K562 (cell line): ENCODE data around the gene CNR2. TPM values are rescaled to one million over a fixed set of nuclear protein-coding genes. Genes with fewer than 3 reads are reported as not detected.

ENCODE experiments used
- ATF2 ChIP-seq: sonication (generic); formaldehyde crosslinking; IDR thresholded peaks from 2 replicates; pipeline ENCODE4 v1.8.1; 2022; ENCODE audit warnings: missing genetic modification reagents
- ATF7 ChIP-seq: fragments of 450-650 bp; IDR thresholded peaks from 2 replicates; pipeline ENCODE4 v1.7.1; 2014; ENCODE audit warnings: mild to moderate bottlenecking, moderate library complexity
- CSDE1 ChIP-seq, 2 experiments: fragments of 450-650 bp; IDR thresholded peaks; 2 replicates each; pipeline ENCODE4 v1.6.1; 2016; ENCODE audit warnings: mild to moderate bottlenecking in 1 of 2
- HNRNPK ChIP-seq: fragments of 200-400 bp; formaldehyde crosslinking; IDR thresholded peaks from one replicate; pipeline ENCODE4 v1.6.1; 2018; ENCODE audit warnings: mild to moderate bottlenecking, low read depth, low read length; ENCODE audit not compliant: poor library complexity, severe bottlenecking
- IRF2 ChIP-seq: sonication (generic); formaldehyde crosslinking; IDR thresholded peaks from 2 replicates; pipeline ENCODE4 v1.8.1; 2022; ENCODE audit warnings: mild to moderate bottlenecking, missing genetic modification reagents
- L3MBTL2 ChIP-seq: fragments of 450-650 bp; IDR thresholded peaks from 2 replicates; pipeline ENCODE4 v1.6.1; 2016; ENCODE audit warnings: mild to moderate bottlenecking, moderate library complexity
- MYBL2 ChIP-seq, 2 experiments: fragments of 450-650 bp in 1 of 2; sonication (generic) in 1 of 2; formaldehyde crosslinking in 1 of 2; IDR thresholded peaks; 2 replicates each; pipeline versions ENCODE4 v1.6.1 to v1.8.1; 2017 to 2022; ENCODE audit warnings: borderline replicate concordance in 1 of 2, inconsistent platforms in 1 of 2, low read depth in 1 of 2, mild to moderate bottlenecking in 1 of 2, missing genetic modification reagents in 1 of 2, moderate library complexity in 1 of 2
- MYNN ChIP-seq, 2 experiments: sonication (generic); formaldehyde crosslinking in 1 of 2; IDR thresholded peaks; 2 replicates each; pipeline versions ENCODE4 v1.5.0 to v1.6.1; 2016 to 2020; ENCODE audit warnings: antibody characterized with exemption in 1 of 2, missing genetic modification reagents in 1 of 2
- NBN ChIP-seq: fragments of 450-650 bp; IDR thresholded peaks from 2 replicates; pipeline ENCODE4 v1.6.1; 2016; ENCODE audit warnings: low read depth, mild to moderate bottlenecking
- PHF21A ChIP-seq: fragments of 450-650 bp; IDR thresholded peaks from 2 replicates; pipeline ENCODE4 v1.6.1; 2017; ENCODE audit warnings: low read depth, borderline replicate concordance
- POLR2B ChIP-seq: fragments of 450-650 bp; IDR thresholded peaks from 2 replicates; pipeline ENCODE4 v1.6.1; 2018; ENCODE audit warnings: low read depth; ENCODE audit not compliant: partially characterized antibody
- SUPT5H ChIP-seq: fragments of 450-650 bp; IDR thresholded peaks from 2 replicates; pipeline ENCODE4 v1.6.1; 2016
- TARDBP ChIP-seq: fragments of 450-650 bp; IDR thresholded peaks from 2 replicates; pipeline ENCODE4 v1.6.1; 2016
- TRIM25 ChIP-seq: fragments of 450-650 bp; IDR thresholded peaks from 2 replicates; pipeline ENCODE4 v1.7.0; 2016; ENCODE audit warnings: borderline replicate concordance
- WHSC1 ChIP-seq: IDR thresholded peaks from one replicate; pipeline ENCODE4 v1.6.1; 2012; ENCODE audit warnings: low read length, control low read depth, inconsistent platforms
- ZFP1 ChIP-seq: fragments of 450-650 bp; formaldehyde crosslinking; IDR thresholded peaks from 2 replicates; pipeline ENCODE4 v1.4.0; 2020; ENCODE audit warnings: mild to moderate bottlenecking, mixed read lengths
- ZNF184 ChIP-seq: sonication (generic); formaldehyde crosslinking; IDR thresholded peaks from 2 replicates; pipeline ENCODE4 v1.5.0; 2020; ENCODE audit warnings: missing genetic modification reagents
- ZNF408 ChIP-seq: fragments of 250-450 bp; sonication (Bioruptor Pico); IDR thresholded peaks from 2 replicates; pipeline ENCODE4 v1.4.0; 2020; ENCODE audit warnings: low read depth, mild to moderate bottlenecking, moderate library complexity
- ZNF41 ChIP-seq: fragments of 250-450 bp; sonication (Bioruptor Pico); conservative IDR thresholded peaks from 2 replicates; pipeline ENCODE4 v1.4.0; 2020; ENCODE audit warnings: mild to moderate bottlenecking
- ZNF583 ChIP-seq: fragments of 250-450 bp; sonication (Bioruptor Pico); IDR thresholded peaks from 2 replicates; pipeline ENCODE4 v1.4.0; 2020
- ZNF584 ChIP-seq: fragments of 200-800 bp; sonication (Bioruptor generic); IDR thresholded peaks from 2 replicates; pipeline ENCODE4 v1.6.1; 2016; ENCODE audit warnings: low read depth, mild to moderate bottlenecking, missing genetic modification characterization, missing compliant biosample characterization
- ZNF764 ChIP-seq: fragments of 250-450 bp; sonication (Bioruptor Pico); IDR thresholded peaks from 2 replicates; pipeline ENCODE4 v1.4.0; 2020; ENCODE audit warnings: low read depth, mild to moderate bottlenecking, moderate library complexity
- polyA plus RNA-seq, 8 experiments: library from polyadenylated mRNA; depleted of rRNA in 4 of 8; stranded (reverse) in 5 of 8; unstranded in 3 of 8; fragments of >200 nt; fragmentation: Nextera tagmentation in 2 of 8; fragmentation: Illumina TruSeq in 1 of 8; extraction: Ambion mirVana in 2 of 8; extraction: Trizol in 1 of 8; gene quantifications; 2 replicates each; pipeline versions ENCODE4 v1.2.1 to v1.2.3, GENCODE V29; 2011 to 2014; ENCODE audit warnings: inconsistent platforms in 1 of 8, missing spikeins in 1 of 8
- total RNA-seq, 7 experiments: library from RNA; depleted of rRNA in 6 of 7; stranded (reverse); fragments of >200 nt in 6 of 7; fragmentation: Illumina TruSeq in 2 of 7; extraction: Trizol in 2 of 7; gene quantifications; 2 replicates each; pipeline versions ENCODE4 v1.2.1 to v1.2.3, GENCODE V29; 2011 to 2021; ENCODE audit warnings: low replicate concordance in 1 of 7
- TF ChIP-seq, protein P1 (sequence below): fragments of 250-450 bp; sonication (Bioruptor Pico); IDR thresholded peaks from 2 replicates; pipeline ENCODE4 v1.5.0; 2021
- TF ChIP-seq, protein P2 (sequence below): fragments of 250-450 bp; sonication (Bioruptor Pico); IDR thresholded peaks from 2 replicates; pipeline ENCODE4 v1.8.0; 2022; ENCODE audit warnings: moderate library complexity, mild to moderate bottlenecking, inconsistent platforms
- TF ChIP-seq, protein P3 (sequence below): sonication (generic); formaldehyde crosslinking; IDR thresholded peaks from 2 replicates; pipeline ENCODE4 v1.8.0; 2022; ENCODE audit warnings: mild to moderate bottlenecking, missing genetic modification reagents, borderline replicate concordance

CNR2 gene
- total and polyA plus RNA-seq, 9 of the 15 experiments (the other 6 are each of a cell fraction or from before 2014, with no cell fraction given), result not detected

DNA sequence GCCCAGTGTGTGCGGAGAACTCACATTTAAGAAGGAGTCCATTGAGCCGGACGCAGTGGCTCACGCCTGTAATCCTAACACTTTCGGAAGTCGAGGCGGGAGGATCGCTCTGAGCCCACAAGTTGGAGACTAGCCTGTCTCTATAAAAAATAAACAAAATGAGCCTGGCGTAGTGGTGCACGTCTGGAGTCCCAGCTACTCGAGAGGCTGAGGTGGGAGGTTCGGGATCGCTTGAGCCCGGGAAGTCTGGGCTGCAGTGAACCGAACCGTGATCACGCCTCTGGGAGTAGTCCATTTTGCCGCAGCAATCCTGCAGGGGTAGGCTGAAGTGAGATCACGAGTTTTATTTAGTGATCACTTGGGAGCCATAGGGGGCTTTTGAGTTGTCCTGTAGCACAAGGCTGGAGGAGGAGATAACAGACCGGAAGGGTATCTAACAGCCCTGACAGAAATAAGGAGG lies 44.6 kb downstream of the CNR2 start (continued):
- TF ChIP-seq MYNN (IDR thresholded peaks at IDR 0.05) (no peak; the same call in 1 of the 2 replicates), MYNN (CRISPR knock-in tag; IDR thresholded peaks at IDR 0.05) (no peak), PHF21A (no peak), ZNF184 (CRISPR knock-in tag) (no peak), WHSC1 (no peak), CSDE1 (IDR thresholded peaks at IDR 0.05) (no peak), SUPT5H (no peak), TARDBP (no peak), NBN (peak; percentile 43; the same call in 1 of the 2 replicates), ZNF764 (no peak), IRF2 (no peak), MYBL2 (IDR thresholded peaks at IDR 0.05; ENCODE audit: low read depth) (no peak), MYBL2 (CRISPR knock-in tag; IDR thresholded peaks at IDR 0.05; ENCODE audit: borderline replicate concordance) (no peak), ZFP1 (0 out of 2 replicates have a peak, but pooled peaks have one; percentile 51), ZNF41 (CRISPR knock-in tag) (no peak), TRIM25 (0 out of 2 replicates have a peak, but pooled peaks have one; percentile 10), ZNF584 (CRISPR knock-in tag) (no peak), ZNF408 (CRISPR knock-in tag) (no peak), POLR2B (no peak), HNRNPK (no peak), ZNF583 (CRISPR knock-in tag) (no peak), ATF2 (CRISPR knock-in tag) (no peak), L3MBTL2 (peak; percentile 60), ATF7 (no peak; the same call in 1 of the 2 replicates)
- TF ChIP-seq, protein P1, sequence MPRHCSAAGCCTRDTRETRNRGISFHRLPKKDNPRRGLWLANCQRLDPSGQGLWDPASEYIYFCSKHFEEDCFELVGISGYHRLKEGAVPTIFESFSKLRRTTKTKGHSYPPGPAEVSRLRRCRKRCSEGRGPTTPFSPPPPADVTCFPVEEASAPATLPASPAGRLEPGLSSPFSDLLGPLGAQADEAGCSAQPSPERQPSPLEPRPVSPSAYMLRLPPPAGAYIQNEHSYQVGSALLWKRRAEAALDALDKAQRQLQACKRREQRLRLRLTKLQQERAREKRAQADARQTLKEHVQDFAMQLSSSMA (CRISPR knock-in tag), result no peak
- TF ChIP-seq, protein P2, sequence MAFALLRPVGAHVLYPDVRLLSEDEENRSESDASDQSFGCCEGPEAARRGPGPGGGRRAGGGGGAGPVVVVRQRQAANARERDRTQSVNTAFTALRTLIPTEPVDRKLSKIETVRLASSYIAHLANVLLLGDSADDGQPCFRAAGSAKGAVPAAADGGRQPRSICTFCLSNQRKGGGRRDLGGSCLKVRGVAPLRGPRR, result peak; percentile 71; the same call in 1 of the 2 replicates
- TF ChIP-seq, protein P3, sequence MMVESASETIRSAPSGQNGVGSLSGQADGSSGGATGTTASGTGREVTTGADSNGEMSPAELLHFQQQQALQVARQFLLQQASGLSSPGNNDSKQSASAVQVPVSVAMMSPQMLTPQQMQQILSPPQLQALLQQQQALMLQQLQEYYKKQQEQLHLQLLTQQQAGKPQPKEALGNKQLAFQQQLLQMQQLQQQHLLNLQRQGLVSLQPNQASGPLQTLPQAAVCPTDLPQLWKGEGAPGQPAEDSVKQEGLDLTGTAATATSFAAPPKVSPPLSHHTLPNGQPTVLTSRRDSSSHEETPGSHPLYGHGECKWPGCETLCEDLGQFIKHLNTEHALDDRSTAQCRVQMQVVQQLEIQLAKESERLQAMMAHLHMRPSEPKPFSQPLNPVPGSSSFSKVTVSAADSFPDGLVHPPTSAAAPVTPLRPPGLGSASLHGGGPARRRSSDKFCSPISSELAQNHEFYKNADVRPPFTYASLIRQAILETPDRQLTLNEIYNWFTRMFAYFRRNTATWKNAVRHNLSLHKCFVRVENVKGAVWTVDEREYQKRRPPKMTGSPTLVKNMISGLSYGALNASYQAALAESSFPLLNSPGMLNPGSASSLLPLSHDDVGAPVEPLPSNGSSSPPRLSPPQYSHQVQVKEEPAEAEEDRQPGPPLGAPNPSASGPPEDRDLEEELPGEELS (CRISPR knock-in tag), result no peak
